A673 (cell line): ENCODE data around the gene ENTPD7. TPM values are rescaled to one million over a fixed set of nuclear protein-coding genes. Genes with fewer than 3 reads are reported as not detected.

Experiments used
- BruUV-seq: library from RNA; stranded (reverse); fragments of 400-500 nt; replicated peaks from 2 replicates; lab custom pipeline; 2021; lab: Mats Ljungman, UMichigan
- CTCF ChIA-PET: fragments of 300-600 bp; sonication (Branson Sonifier 250); formaldehyde crosslinking; loops from one replicate; lab custom pipeline; 2022; ENCODE audit warnings: antibody characterized with exemption; lab: Charles Lee
- POLR2A ChIA-PET: fragments of 300-600 bp; sonication (Branson Sonifier 250); formaldehyde crosslinking; loops from one replicate; lab custom pipeline; 2022; ENCODE audit warnings: antibody characterized with exemption; ENCODE audit not compliant: low non-redundant PET; lab: Charles Lee
- DNase-seq: peaks from one replicate; pipeline ENCODE4 v3.0.0-alpha.2; 2015; ENCODE audit warnings: low spot score
- H3K27ac ChIP-seq: fragments of 200-600 bp; sonication (generic); 2 replicates; pipeline ENCODE4 v1.5.1; 2016; ENCODE audit warnings: mixed run types, low read depth, mild to moderate bottlenecking, mixed read lengths, antibody characterized with exemption, low read length; ENCODE audit not compliant: poor library complexity, severe bottlenecking
- H3K27me3 ChIP-seq: fragments of 200-600 bp; sonication (generic); replicated peaks from 2 replicates; pipeline ENCODE4 v1.6.1; 2017; ENCODE audit warnings: mixed run types, low read depth, mild to moderate bottlenecking, mixed read lengths, antibody characterized with exemption, low read length; ENCODE audit not compliant: insufficient read depth, poor library complexity
- H3K36me3 ChIP-seq: fragments of 200-600 bp; sonication (generic); 2 replicates; pipeline ENCODE4 v1.6.1; 2016; ENCODE audit warnings: mixed run types, mild to moderate bottlenecking, mixed read lengths, antibody characterized with exemption, low read length; ENCODE audit not compliant: insufficient read depth, poor library complexity, severe bottlenecking
- H3K4me1 ChIP-seq: fragments of 200-600 bp; sonication (generic); 2 replicates; pipeline ENCODE4 v1.6.1; 2017; ENCODE audit warnings: mixed run types, mild to moderate bottlenecking, mixed read lengths, antibody characterized with exemption, low read length; ENCODE audit not compliant: insufficient read depth, poor library complexity, severe bottlenecking
- H3K4me3 ChIP-seq: fragments of 200-600 bp; sonication (generic); 2 replicates; pipeline ENCODE4 v1.5.1; 2016; ENCODE audit warnings: low read depth, mixed run types, mild to moderate bottlenecking, mixed read lengths, low read length; ENCODE audit not compliant: poor library complexity, severe bottlenecking
- H3K9me3 ChIP-seq: fragments of 200-600 bp; sonication (generic); 2 replicates; pipeline ENCODE4 v1.6.1; 2016; ENCODE audit warnings: mixed run types, low read depth, mild to moderate bottlenecking, mixed read lengths, antibody characterized with exemption, low read length; ENCODE audit not compliant: poor library complexity, severe bottlenecking
- EZH2 ChIP-seq: fragments of 200-600 bp; sonication (generic); IDR thresholded peaks from 2 replicates; pipeline ENCODE4 v1.6.1; 2017; ENCODE audit warnings: borderline replicate concordance, low read depth, mild to moderate bottlenecking, mixed read lengths, antibody characterized with exemption, low read length; ENCODE audit not compliant: poor library complexity, severe bottlenecking
- intact Hi-C: fragments of 100-400 bp; cut with micrococcal nuclease; formaldehyde crosslinking; loops from one replicate; pipeline ENCODE4 v1.10.0; 2022; ENCODE audit not compliant: unreplicated experiment
- total RNA-seq: library from RNA; stranded (reverse); gene quantifications from 2 replicates; pipeline ENCODE4 v1.2.3, GENCODE V29; 2021
- TF ChIP-seq, protein P1 (sequence below): fragments of 300-800, 200-600 bp; sonication (generic); conservative IDR thresholded peaks from 2 replicates; pipeline ENCODE4 v1.5.1; 2017; ENCODE audit warnings: low read depth, mild to moderate bottlenecking, antibody characterized with exemption, low read length, moderate library complexity, mixed read lengths

ENTPD7 gene
- total RNA-seq, 1 experiment from 2014 or later = 11.1 TPM

DNA sequence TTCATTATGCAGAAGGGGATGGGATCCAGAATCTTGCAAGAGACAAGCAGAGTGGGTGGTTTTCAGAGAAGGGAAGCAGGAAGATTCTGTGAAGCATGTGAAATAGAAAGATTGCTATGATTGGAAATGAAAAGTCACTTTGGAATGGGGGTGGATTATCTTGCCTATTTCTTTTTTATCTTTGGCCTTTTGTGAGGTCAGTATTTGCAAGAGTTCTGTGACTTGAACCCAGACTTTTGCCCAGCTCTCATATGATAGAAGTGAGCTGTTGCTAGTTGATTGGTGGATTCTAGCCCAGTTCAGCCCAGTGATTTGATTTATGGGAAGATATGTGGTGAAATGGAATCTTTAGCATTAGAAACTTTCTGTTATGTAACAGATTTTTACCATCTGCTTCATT is 17.1 kb downstream of the ENTPD7 start:
- Histone ChIP-seq H3K36me3 (peaks cover 3% of the 10 kb centered on the region), H3K9me3 (no peaks in the 10 kb centered on the region), H3K4me1 (no peaks in the 10 kb centered on the region), H3K4me3 (no peak overlapping the region), H3K27me3 (no peaks in the 10 kb centered on the region), H3K27ac (no peak overlapping the region)
- no peak for DNase-seq
- CTCF ChIA-PET = no interaction called here
- intact Hi-C loops = no loop called here
- no peak for TF ChIP-seq EZH2
- TF ChIP-seq, protein P1, sequence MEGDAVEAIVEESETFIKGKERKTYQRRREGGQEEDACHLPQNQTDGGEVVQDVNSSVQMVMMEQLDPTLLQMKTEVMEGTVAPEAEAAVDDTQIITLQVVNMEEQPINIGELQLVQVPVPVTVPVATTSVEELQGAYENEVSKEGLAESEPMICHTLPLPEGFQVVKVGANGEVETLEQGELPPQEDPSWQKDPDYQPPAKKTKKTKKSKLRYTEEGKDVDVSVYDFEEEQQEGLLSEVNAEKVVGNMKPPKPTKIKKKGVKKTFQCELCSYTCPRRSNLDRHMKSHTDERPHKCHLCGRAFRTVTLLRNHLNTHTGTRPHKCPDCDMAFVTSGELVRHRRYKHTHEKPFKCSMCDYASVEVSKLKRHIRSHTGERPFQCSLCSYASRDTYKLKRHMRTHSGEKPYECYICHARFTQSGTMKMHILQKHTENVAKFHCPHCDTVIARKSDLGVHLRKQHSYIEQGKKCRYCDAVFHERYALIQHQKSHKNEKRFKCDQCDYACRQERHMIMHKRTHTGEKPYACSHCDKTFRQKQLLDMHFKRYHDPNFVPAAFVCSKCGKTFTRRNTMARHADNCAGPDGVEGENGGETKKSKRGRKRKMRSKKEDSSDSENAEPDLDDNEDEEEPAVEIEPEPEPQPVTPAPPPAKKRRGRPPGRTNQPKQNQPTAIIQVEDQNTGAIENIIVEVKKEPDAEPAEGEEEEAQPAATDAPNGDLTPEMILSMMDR = no peak
- POLR2A ChIA-PET = no interaction called here
- no TSS peak for BruUV-seq

DNA sequence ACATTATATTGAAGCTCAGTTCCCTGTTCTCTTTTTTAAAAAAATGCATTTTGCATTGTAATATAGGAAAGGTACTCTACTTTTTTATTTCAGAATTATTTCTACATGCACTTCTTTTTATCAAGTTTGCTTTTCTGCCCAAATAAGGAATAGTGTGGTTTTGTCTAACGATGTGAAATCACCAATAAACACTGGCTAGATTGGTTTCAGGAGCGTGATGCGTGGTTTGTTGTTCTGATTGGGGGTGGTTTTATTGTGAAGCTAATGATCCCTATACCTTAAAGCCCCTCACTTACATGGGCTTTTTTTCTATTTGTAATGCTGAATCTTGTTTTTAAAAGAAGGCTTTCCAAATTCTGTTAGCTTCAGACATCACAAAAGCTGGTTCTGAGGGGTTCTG is 17.6 kb downstream of the ENTPD7 start:
- ChIA-PET CTCF (no interaction called here), POLR2A (no interaction called here)
- Histone ChIP-seq H3K9me3 (no peaks in the 10 kb centered on the region), H3K27me3 (no peaks in the 10 kb centered on the region), H3K27ac (no peak overlapping the region), H3K36me3 (peaks cover 3% of the 10 kb centered on the region), H3K4me3 (no peak overlapping the region), H3K4me1 (peaks cover 3% of the 10 kb centered on the region)
- TF ChIP-seq EZH2 = no peak
- TF ChIP-seq, protein P1 = no peak
- DNase-seq = no peak
- intact Hi-C loops = no loop called here
- no TSS peak for BruUV-seq

DNA sequence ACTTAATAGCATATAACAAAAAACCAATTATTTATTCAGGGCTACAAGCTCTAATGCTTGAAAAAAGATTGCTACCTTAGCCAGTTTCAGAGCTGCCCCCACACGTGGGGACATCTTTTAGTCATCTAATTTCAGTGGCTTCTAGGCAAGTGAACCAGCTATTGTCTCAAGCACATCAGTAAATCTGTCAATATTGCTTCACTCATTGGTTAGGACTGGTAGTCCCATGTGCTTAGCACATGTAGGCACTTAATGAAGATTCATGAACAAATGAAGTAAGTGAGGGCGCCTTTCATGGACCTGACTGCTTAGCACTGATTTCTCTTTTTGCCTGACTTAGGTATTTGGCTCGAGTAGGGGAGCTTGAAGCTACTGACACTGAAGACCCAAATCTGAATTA is 19.6 kb downstream of the ENTPD7 start:
- peaks cover 3% of the 10 kb centered on the region for H3K36me3 ChIP-seq
- H3K4me3 ChIP-seq = no peak overlapping the region
- ChIA-PET POLR2A (no interaction called here), CTCF (no interaction called here)
- no peak for DNase-seq
- intact Hi-C loops = no loop called here
- H3K9me3 ChIP-seq = no peaks in the 10 kb centered on the region
- no peak for TF ChIP-seq EZH2
- TF ChIP-seq, protein P1 = no peak
- no peaks in the 10 kb centered on the region for H3K27me3 ChIP-seq
- H3K27ac ChIP-seq = no peak overlapping the region
- BruUV-seq = no TSS peak
- peaks cover 4% of the 10 kb centered on the region for H3K4me1 ChIP-seq
